HG02610 (cell line): ENCODE data around the gene HIRIP3.

Source experiments
- ATAC-seq: cut with Tn5 transposase; IDR thresholded peaks from one replicate; pipeline ENCODE4 v1.9.1; 2021; ENCODE audit warnings: mild to moderate bottlenecking, moderate library complexity; ENCODE audit not compliant: unreplicated experiment

HIRIP3 gene

GRCh38 chr16:29999605-30000004 is 4.2 kb upstream of the HIRIP3 start:
- no peak for ATAC-seq

GRCh38 chr16:29996766-29997250 is 1.4 kb upstream of the HIRIP3 start:
- no peak for ATAC-seq

- ATAC-seq: peak; percentile 88
These were observed 721 bp upstream of the HIRIP3 start, which contains the start of gene INO80E for GRCh38 chr16:29995911-29996765. TSS of gene INO80E (plus strand) at chr16:29996241. CDS start at chr16:29996311, 70 bp downstream.

- ATAC-seq: peak; percentile 15
These were observed 655 bp downstream of the HIRIP3 start for GRCh38 chr16:29994600-29995323.

- ATAC-seq: no peak
These were observed 1.4 kb downstream of the HIRIP3 start for GRCh38 chr16:29993903-29994599.

- no peak for ATAC-seq
These were observed 2.1 kb downstream of the HIRIP3 start for GRCh38 chr16:29993191-29993902.

- ATAC-seq: no peak
These were observed 3.0 kb downstream of the HIRIP3 start for GRCh38 chr16:29992344-29992967.

- ATAC-seq: no peak
These were observed 3.9 kb downstream of the HIRIP3 start for GRCh38 chr16:29991571-29991904.

- ATAC-seq: no peak
These were observed 4.4 kb downstream of the HIRIP3 start for GRCh38 chr16:29990883-29991570.

- ATAC-seq: no peak
These were observed 5.4 kb downstream of the HIRIP3 start for GRCh38 chr16:29990034-29990433.

GRCh38 chr16:29989111-29989858 is 6.1 kb downstream of the HIRIP3 start:
- ATAC-seq: no peak

GRCh38 chr16:29988346-29989075 is 6.9 kb downstream of the HIRIP3 start:
- ATAC-seq: no peak

- ATAC-seq: no peak
These were observed 7.9 kb downstream of the HIRIP3 start for GRCh38 chr16:29987371-29988085.

- no peak for ATAC-seq
These were observed 8.5 kb downstream of the HIRIP3 start for GRCh38 chr16:29986931-29987330.

- ATAC-seq: no peak
These were observed 9.2 kb downstream of the HIRIP3 start for GRCh38 chr16:29986231-29986630.

GRCh38 chr16:29985271-29985811 is 10.1 kb downstream of the HIRIP3 start:
- no peak for ATAC-seq

- no peak for ATAC-seq
These were observed 10.7 kb downstream of the HIRIP3 start for GRCh38 chr16:29984764-29985147.
